DND-41 (cell line): Measurements from ENCODE around the gene KIT.

ENCODE experiments used
- ATAC-seq: fragments of 200-7000 bp; cut with Tn5 transposase; 3 replicates; pipeline ENCODE4 v1.9.1; 2021; ENCODE audit warnings: low read depth; ENCODE audit not compliant: insufficient read depth
- DNase-seq: peaks from one replicate; pipeline ENCODE4 v3.0.0-alpha.2; 2020
- H2AFZ ChIP-seq: 2 replicates; pipeline ENCODE4 v1.6.0; 2012; ENCODE audit warnings: low read depth, low read length
- H3K27ac ChIP-seq: 2 replicates; pipeline ENCODE4 v1.5.1; 2012; ENCODE audit warnings: low read length, inconsistent platforms
- H3K27me3 ChIP-seq: fragments of 200-600 bp; sonication (generic); 2 replicates; pipeline ENCODE4 v1.6.0; 2012; ENCODE audit warnings: low read length, mild to moderate bottlenecking, inconsistent platforms; ENCODE audit not compliant: insufficient read depth, poor library complexity
- H3K36me3 ChIP-seq: 2 replicates; pipeline ENCODE4 v1.5.1; 2012; ENCODE audit warnings: low read length, inconsistent platforms; ENCODE audit not compliant: insufficient read depth
- H3K4me1 ChIP-seq: 2 replicates; pipeline ENCODE4 v1.5.1; 2012; ENCODE audit warnings: mild to moderate bottlenecking, low read length; ENCODE audit not compliant: insufficient read depth
- H3K4me2 ChIP-seq: 2 replicates; pipeline ENCODE4 v1.6.0; 2012; ENCODE audit warnings: mild to moderate bottlenecking, moderate library complexity, low read length, inconsistent platforms; ENCODE audit not compliant: insufficient read depth
- H3K4me3 ChIP-seq, 2 experiments: fragments of 200-600 bp in 1 of 2; shearing (Covaris generic) in 1 of 2; 2 replicates each; pipeline ENCODE4 v1.5.1; 2012 to 2016; ENCODE audit warnings: inconsistent platforms in 2 of 2, low read length in 2 of 2, mild to moderate bottlenecking in 2 of 2, low read depth in 1 of 2, moderate library complexity in 1 of 2
- H3K79me2 ChIP-seq: 2 replicates; pipeline ENCODE4 v1.6.0; 2012; ENCODE audit warnings: low read length, inconsistent platforms; ENCODE audit not compliant: insufficient read depth
- H3K9ac ChIP-seq: 2 replicates; pipeline ENCODE4 v1.6.0; 2012; ENCODE audit warnings: low read depth, mild to moderate bottlenecking, inconsistent platforms, low read length, moderate library complexity
- H3K9me3 ChIP-seq: 2 replicates; pipeline ENCODE4 v1.5.1; 2012; ENCODE audit warnings: low read length, moderate library complexity, mild to moderate bottlenecking, inconsistent platforms; ENCODE audit not compliant: insufficient read depth, severe bottlenecking
- H4K20me1 ChIP-seq: 2 replicates; pipeline ENCODE4 v1.6.0; 2012; ENCODE audit warnings: low read length; ENCODE audit not compliant: insufficient read depth
- CTCF ChIP-seq: IDR thresholded peaks from 2 replicates; pipeline ENCODE4 v1.5.1; 2012; ENCODE audit warnings: borderline replicate concordance, low read length, moderate library complexity, mild to moderate bottlenecking; ENCODE audit not compliant: poor library complexity, severe bottlenecking; ENCODE audit errors: extremely low read depth
- EZH2 ChIP-seq: IDR thresholded peaks from 3 replicates; pipeline ENCODE4 v1.6.1; 2012; ENCODE audit warnings: borderline replicate concordance, low read depth, mild to moderate bottlenecking, moderate library complexity, low read length, inconsistent platforms; ENCODE audit not compliant: severe bottlenecking

Gene KIT

DNA sequence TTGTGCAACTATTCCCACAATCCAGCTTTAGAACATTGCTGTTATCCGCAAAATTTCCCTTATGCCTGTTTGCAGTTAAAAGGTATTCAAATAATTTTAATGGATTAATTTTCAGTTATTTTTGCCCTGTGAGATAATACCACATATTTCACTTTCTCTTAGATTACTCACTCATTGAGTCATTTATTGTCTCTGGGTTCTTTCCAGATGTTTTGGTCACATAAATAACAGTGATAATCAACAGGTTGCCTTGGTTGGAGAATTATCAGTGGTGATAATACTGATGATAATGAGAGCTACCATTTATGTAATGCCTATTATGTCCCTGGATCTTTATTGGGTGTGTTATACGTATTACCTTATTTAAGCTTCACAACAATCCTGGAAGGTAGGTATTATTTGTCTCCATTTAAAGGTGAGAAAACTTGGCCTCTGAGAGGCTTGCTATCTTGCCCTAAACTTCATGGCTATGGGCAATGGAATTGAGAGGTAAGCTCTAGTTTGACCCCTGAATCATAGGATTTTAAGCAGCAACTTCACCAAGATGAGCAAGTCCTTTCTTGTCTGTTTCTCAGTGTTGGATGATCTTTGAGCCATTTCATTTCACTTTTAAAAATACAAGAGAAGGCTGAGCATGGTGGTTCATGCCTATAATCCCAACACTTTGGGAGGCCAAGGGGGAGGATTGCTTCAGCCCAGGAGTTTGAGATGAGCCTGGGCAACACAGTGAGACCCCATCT, 87.4 kb downstream of the KIT start:
- no peak for DNase-seq
- no peaks in the 10 kb centered on the region for H3K9me3 ChIP-seq
- no peaks in the 10 kb centered on the region for H3K79me2 ChIP-seq
- no peaks in the 10 kb centered on the region for H3K27me3 ChIP-seq
- no peaks in the 10 kb centered on the region for H3K4me1 ChIP-seq
- no peaks in the 10 kb centered on the region for H3K36me3 ChIP-seq
- no peaks in the 10 kb centered on the region for H4K20me1 ChIP-seq
- H3K9ac ChIP-seq, result no peak overlapping the region
- H3K4me2 ChIP-seq, result no peak overlapping the region
- ATAC-seq, result no peak
- no peak overlapping the region for H2AFZ ChIP-seq
- no peak overlapping the region for H3K4me3 ChIP-seq
- no peak overlapping the region for H3K27ac ChIP-seq
- TF ChIP-seq CTCF (no peak), EZH2 (no peak)

DNA sequence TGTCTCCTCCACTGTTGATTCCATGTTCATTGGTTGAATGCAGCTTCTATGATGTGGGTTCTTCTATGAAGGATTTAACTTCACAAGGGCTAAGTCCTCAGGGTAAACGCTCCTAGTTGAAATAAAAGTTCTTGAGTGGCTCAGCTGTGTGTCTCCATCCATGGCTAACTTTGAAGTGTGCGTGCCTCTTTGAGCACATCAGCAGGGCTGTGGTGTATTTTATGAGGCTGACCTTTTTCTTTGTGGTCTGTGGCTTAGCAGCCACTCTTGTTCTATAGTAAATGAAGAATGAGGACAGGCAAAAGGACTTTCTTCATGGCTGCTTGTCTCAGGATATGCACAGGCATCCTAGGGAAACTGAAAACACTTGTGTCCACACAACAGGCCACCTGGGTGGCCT, 88.5 kb downstream of the KIT start:
- Histone ChIP-seq H3K36me3 (no peaks in the 10 kb centered on the region), H3K4me1 (no peaks in the 10 kb centered on the region), H3K9ac (no peak overlapping the region), H2AFZ (no peak overlapping the region), H4K20me1 (no peaks in the 10 kb centered on the region), H3K27me3 (no peaks in the 10 kb centered on the region), H3K4me2 (no peak overlapping the region), H3K79me2 (no peaks in the 10 kb centered on the region), H3K9me3 (no peaks in the 10 kb centered on the region), H3K4me3 (no peak overlapping the region), H3K27ac (no peak overlapping the region)
- ATAC-seq, result 0 out of 3 replicates have a peak, but pooled peaks have one; percentile 33
- TF ChIP-seq EZH2, result no peak
- no peak for TF ChIP-seq CTCF
- DNase-seq, result no peak

- Histone ChIP-seq H3K4me1 (no peaks in the 10 kb centered on the region), H3K79me2 (no peaks in the 10 kb centered on the region), H3K9me3 (no peaks in the 10 kb centered on the region), H3K9ac (no peak overlapping the region), H3K4me2 (no peak overlapping the region), H3K27me3 (no peaks in the 10 kb centered on the region), H3K4me3 (no peak overlapping the region), H3K36me3 (no peaks in the 10 kb centered on the region), H2AFZ (no peak overlapping the region), H3K27ac (no peak overlapping the region), H4K20me1 (no peaks in the 10 kb centered on the region)
- DNase-seq, result no peak
- TF ChIP-seq CTCF, result no peak
- no peak for TF ChIP-seq EZH2
- ATAC-seq, result no peak
These were observed 92.6 kb downstream of the KIT start for GRCh38 chr4:54750341-54750740.
